Kidney tubule cell (primary cell): ENCODE data around the gene GALM.
"Not testable (repeated sequence)": the region's sequence is repeated elsewhere in the genome, so short reads cannot be mapped to it uniquely, and the experiment has no call there.

Experiments
- DNase-seq: peaks from one replicate; pipeline ENCODE4 v3.0.0-alpha.2; 2018; ENCODE audit warnings: low spot score

GALM gene

GRCh38 chr2:38665854-38666555 is at the start of gene GALM:
Gene GALM (plus strand): TSS chr2:38666114. CDS start chr2:38666162, 48 bp downstream.
- peak; percentile 84 for DNase-seq

- DNase-seq = no peak
Observed at GRCh38 chr2:38617301-38617700, 48.6 kb upstream of the GALM start.

- DNase-seq = peak; percentile 35
Observed at GRCh38 chr2:38619458-38620164, 46.3 kb upstream of the GALM start.

- DNase-seq = no peak
Observed at GRCh38 chr2:38620282-38620977, 45.5 kb upstream of the GALM start.

DNA sequence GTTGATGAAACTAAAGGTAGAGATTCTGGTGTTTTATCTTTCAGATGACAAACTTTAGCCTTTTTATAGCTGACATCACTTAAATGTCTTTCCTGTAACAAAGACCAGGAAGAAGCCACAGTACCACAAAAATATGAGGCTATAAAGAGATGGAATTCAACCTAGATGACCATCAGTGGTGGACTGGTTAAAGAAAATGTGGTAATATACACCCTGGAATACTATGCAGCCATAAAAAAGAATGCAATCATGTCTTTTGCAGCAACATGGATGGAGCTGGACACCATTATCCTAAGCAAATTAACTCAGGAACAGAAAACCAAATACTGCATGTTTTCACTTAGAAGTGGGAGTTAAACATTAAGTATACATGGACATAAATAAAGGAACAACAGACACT is 44.9 kb upstream of the GALM start:
- no peak for DNase-seq

DNA sequence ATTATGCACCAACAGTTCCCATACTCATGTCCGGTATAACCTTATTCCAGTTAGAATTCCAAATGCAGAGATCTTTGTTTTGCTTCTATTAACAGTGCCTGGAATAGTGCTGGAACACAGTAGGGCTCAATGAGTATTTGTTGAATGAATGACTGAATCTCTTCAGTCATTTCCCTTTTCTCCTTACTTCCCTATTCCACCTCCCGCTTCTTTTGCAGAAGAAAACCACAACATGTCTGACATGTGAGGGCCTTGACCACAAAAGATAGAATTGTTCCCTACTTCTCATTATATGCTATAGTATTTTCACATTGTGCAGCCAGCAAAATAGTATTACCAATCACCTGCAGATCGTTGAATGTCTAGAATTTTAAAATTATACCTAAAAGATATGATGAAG is 43.7 kb upstream of the GALM start:
- DNase-seq = no peak

DNA sequence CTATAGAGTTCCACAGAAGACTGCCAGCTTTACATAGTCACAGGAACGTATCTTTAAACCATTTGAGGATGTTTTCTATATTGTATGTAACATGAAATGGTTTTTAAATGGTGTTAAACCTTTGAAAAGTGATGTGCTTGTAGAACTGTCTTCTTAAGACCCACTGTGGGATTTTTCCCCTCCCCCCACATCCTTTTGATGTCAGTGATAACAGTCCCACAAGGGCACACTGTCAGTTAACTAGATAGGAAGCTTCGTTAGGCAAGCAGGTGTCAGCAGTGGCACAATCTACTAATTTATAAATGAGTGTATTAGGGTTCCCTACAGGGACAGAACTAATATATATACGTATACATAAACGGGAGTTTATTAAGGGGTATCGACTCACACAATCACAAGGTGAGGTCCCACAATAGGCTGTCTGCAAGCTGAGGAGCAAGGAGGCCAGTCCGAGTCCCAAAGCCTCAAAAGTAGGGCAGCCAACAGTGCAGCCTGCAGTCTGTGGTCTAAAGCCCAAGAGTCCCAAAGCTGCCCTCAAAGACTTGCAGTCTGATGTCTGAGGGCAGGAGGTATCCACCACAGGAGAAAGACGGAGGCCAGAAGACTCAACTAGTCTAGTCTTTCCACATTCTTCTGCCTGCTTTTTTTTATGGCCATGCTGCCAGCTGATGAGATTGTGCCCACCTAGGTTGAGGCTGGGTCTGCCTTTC is 39.4 kb upstream of the GALM start:
- no peak for DNase-seq

GRCh38 chr2:38627391-38627790 is 38.5 kb upstream of the GALM start:
- DNase-seq = no peak

GRCh38 chr2:38629684-38630083 is 36.2 kb upstream of the GALM start:
- DNase-seq = no peak

- no peak for DNase-seq
Observed at GRCh38 chr2:38631976-38632375, 33.9 kb upstream of the GALM start.

DNA sequence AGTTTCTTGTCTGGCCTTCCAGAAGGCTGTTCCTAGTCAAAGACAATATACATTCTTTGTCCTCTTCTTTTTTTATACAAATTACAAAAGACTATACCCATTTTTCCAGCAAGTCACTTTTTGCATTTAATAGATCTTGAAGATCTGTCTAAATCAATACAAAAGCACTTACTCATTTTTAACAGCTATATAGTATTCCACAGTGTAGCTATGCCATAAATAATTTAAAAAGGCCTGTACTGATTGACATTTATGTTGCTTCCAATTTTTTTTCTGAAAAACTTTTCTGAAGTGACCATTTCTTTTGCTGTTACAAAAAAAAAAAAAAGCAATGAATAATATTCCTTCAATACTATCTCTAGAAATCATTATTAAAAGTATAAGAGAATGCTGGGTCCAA is 32.9 kb upstream of the GALM start:
- no peak for DNase-seq

DNA sequence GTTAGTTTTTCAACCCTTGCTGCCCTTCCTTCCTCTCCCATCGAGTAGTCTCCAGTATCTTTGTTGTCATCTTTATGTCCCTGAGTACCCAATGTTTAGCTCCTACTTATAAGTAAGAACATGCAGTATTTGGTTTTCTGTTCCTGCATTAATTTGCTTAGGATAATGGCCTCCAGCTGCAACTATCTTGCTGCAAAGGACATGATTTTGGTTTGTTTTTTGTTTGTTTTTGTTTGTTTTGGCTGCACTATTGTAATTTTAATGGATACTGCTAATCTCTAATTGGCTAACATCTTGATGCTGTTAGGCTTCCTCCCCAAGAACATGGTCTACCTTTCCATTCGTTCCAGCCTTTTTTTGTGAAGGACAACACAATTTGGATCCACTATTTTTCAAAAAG is 32.0 kb upstream of the GALM start:
- no peak for DNase-seq

DNA sequence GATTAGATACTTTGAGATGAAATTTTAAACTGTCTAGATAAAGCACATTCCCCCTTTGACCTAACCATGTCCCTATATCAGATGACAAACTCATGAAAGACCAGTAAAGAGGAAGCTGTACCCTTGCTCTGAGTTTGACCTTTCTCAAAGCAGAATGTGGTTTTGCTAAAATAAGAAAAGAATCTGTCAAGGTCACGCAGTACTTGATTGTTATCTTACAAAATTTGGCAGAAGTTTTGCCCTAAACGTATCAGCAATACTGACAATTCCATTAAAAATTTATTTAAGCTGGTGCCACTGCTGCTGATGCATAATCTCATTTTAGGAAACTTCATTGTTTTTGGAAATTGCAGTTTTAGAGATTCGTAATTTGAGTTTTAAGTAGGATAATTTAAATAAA is 31.2 kb upstream of the GALM start:
- DNase-seq = no peak

DNA sequence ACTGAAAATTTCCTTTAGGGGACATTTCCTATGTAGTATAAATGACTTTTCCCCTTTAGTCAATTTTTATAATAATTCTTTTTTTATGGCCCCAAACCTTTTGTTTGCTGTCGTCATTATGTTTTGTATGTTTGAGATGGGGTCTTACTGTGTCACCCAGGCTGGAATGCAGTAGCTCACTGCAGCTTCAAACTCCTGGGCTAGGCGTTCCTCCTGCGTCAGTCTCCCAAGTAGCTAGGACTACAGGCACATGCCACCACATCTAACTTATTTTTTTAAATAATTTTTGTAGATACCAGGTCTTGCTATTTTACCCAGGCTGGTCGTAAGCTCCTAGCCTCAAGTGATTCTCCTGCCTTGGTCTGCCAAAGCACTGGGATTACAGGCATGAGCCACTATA is 30.8 kb upstream of the GALM start:
- DNase-seq = no peak

- no peak for DNase-seq
Observed at GRCh38 chr2:38636069-38636468, 29.8 kb upstream of the GALM start.

GRCh38 chr2:38642373-38643017 is 23.4 kb upstream of the GALM start:
- not testable (repeated sequence) for DNase-seq

GRCh38 chr2:38643021-38643671 is 22.8 kb upstream of the GALM start:
- no peak for DNase-seq

GRCh38 chr2:38643683-38644511 is 22.0 kb upstream of the GALM start:
- not testable (repeated sequence) for DNase-seq

DNA sequence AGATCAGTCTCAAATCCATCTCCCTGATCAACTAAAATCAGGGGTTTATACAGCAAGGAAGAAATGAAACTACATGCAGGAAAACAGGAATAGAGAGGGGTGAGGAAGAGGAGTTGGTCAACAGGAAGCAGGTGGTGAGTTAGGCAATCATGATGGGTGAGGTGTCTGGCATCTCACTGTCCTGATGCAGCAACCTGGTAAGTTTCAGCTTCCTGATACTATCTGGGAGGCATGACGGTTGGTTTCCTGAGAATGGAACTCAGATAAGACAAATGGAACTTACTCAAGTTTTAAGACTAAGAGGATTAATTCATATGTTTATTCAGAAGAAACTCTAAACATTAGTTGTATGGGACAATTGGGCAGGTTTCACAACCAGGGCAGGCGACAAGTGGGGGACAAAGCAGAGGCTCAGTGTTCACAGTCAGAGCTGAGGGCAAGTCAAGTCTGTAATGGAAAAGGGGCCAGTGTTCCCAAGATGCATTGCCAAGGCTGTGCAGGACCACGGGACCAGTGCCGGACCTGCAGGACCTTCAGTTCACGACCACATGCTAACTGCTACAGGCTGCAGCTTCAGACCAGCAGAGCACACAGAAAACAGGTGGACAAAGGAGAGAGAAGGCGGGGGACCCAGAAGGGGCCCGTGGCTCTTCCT is 17.7 kb upstream of the GALM start:
- peak; percentile 13 for DNase-seq

DNA sequence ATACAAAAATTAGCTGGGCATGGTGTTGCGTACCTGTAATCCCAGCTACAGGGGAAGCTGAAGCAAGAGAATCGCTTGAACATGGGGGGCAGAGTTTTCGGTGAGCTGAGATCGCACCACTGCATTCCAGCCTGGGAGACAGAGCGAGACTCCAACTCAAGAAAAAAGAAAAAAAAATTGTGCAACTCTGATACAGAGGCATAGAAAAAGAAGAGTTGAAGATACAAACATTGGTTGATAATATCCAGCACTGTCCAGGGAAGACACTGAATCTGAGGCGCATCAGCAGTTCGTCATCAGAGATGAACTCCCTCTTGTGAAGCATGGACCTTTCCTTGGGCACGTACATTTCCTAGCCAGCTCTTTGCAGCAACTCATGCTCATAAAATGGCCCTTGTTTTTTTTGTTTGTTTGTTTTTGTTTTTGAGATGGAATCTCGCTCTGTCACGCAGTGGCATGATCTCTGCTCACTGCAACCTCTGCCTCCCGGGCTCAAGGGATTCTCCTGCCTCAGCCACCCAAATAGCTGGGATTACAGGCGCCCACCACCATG is 16.7 kb upstream of the GALM start:
- DNase-seq = no peak
